Sigmoid colon (tissue), 7 donors: ENCODE results near the gene IFT80. TPM values are rescaled to one million over a fixed set of nuclear protein-coding genes. Genes with fewer than 3 reads are reported as not detected.
"Not testable (repeated sequence)": the region's sequence is repeated elsewhere in the genome, so short reads cannot be mapped to it uniquely, and the experiment has no call there.

Experiments
- DNase-seq: peaks from one replicate; pipeline ENCODE4 v3.0.0-alpha.2; 2019
- H3K27ac ChIP-seq, 4 donors: fragments of 200-600 bp; sonication (generic); one replicate each; pipeline ENCODE4 v1.5.1; 2016 to 2019; ENCODE audit warnings: mild to moderate bottlenecking in 1 of 4
- H3K27me3 ChIP-seq, 3 donors: fragments of 200-600 bp; sonication (generic); one replicate each; pipeline ENCODE4 v1.5.1; 2019; ENCODE audit warnings: mild to moderate bottlenecking in 1 of 3
- H3K36me3 ChIP-seq, 4 donors: fragments of 200-600 bp; sonication (generic); one replicate each; pipeline ENCODE4 v1.5.1; 2016 to 2019
- H3K4me1 ChIP-seq, 4 donors: fragments of 200-600 bp; sonication (generic); one replicate each; pipeline ENCODE4 v1.5.1; 2017 to 2019
- H3K4me3 ChIP-seq, 4 donors: fragments of 200-600 bp; sonication (generic); one replicate each; pipeline ENCODE4 v1.5.1; 2017 to 2019; ENCODE audit warnings: mild to moderate bottlenecking in 2 of 4, moderate library complexity in 1 of 4
- H3K9me3 ChIP-seq, 4 donors: fragments of 200-600 bp in 3 of 4; sonication (generic) in 3 of 4; one replicate each; pipeline versions ENCODE4 v1.5.1 to v1.6.1; 2013 to 2019
- EP300 ChIP-seq, 4 donors: sonication (generic); formaldehyde crosslinking; IDR thresholded peaks; one replicate each; pipeline ENCODE4 v1.6.1; 2017; ENCODE audit warnings: antibody characterized with exemption in 4 of 4
- POLR2A ChIP-seq, 2 donors: fragments of 450-650 bp; IDR thresholded peaks; one replicate each; pipeline ENCODE4 v1.6.1; 2016; ENCODE audit warnings: antibody characterized with exemption in 2 of 2, mild to moderate bottlenecking in 2 of 2, moderate library complexity in 2 of 2
- POLR2AphosphoS5 ChIP-seq, 4 donors: sonication (generic); formaldehyde crosslinking; IDR thresholded peaks; one replicate each; pipeline ENCODE4 v1.6.1; 2017; ENCODE audit warnings: antibody characterized with exemption in 4 of 4
- WGBS, 2 donors: extraction: QIAGEN DNeasy Blood & Tissue Kit; methylation state at CpG; one replicate each; pipeline ENCODE4 v1.1.7; 2013; 5-methylcytosine and 5-hydroxymethylcytosine counted together
- intact Hi-C: fragments of 100-400 bp; cut with DNase I; formaldehyde crosslinking; loops from one replicate; pipeline ENCODE4 v1.15.1; 2023
- polyA plus RNA-seq, 3 donors: library from polyadenylated mRNA; stranded (reverse); fragments of 200-250 nt; gene quantifications; one replicate each; pipeline ENCODE4 v1.2.3, GENCODE V29; 2013
- total RNA-seq, 4 donors: library from RNA; depleted of rRNA; stranded (reverse); fragments of >200 nt; gene quantifications; one replicate each; pipeline ENCODE4 v1.1.0, GENCODE V29; 2016
- TF ChIP-seq, protein P1 (sequence below), 4 experiments: fragments of 450-650 bp in 3 of 4; fragments of 200-600 bp in 1 of 4; IDR thresholded peaks; one replicate each; pipeline ENCODE4 v1.5.1; 2016 to 2019; ENCODE audit warnings: antibody characterized with exemption in 4 of 4, mild to moderate bottlenecking in 3 of 4, moderate library complexity in 2 of 4
- donor health status: healthy with polysubstance abuse.
- donor health status: Bipolar disorder and iron deficiency.
- donor health status: healthy.

Gene IFT80
- total and polyA plus RNA-seq, 7 donors, result 5.8 to 22.8 (median 15.0) TPM

- Histone ChIP-seq H3K36me3 (no peaks in the 10 kb centered on the region), H3K27me3 (no peaks in the 10 kb centered on the region), H3K4me3 (no peak overlapping the region), H3K9me3 (peaks cover 0 to 2% (median 0%) of the 10 kb centered on the region in 4 donors), H3K4me1 (no peaks in the 10 kb centered on the region), H3K27ac (no peak overlapping the region)
- DNase-seq, result no peak
- 91 to 94% methylated on average over 9 of the region's 9 CpGs for WGBS, 2 donors
- intact Hi-C loops, result no loop called here
- TF ChIP-seq, protein P1, sequence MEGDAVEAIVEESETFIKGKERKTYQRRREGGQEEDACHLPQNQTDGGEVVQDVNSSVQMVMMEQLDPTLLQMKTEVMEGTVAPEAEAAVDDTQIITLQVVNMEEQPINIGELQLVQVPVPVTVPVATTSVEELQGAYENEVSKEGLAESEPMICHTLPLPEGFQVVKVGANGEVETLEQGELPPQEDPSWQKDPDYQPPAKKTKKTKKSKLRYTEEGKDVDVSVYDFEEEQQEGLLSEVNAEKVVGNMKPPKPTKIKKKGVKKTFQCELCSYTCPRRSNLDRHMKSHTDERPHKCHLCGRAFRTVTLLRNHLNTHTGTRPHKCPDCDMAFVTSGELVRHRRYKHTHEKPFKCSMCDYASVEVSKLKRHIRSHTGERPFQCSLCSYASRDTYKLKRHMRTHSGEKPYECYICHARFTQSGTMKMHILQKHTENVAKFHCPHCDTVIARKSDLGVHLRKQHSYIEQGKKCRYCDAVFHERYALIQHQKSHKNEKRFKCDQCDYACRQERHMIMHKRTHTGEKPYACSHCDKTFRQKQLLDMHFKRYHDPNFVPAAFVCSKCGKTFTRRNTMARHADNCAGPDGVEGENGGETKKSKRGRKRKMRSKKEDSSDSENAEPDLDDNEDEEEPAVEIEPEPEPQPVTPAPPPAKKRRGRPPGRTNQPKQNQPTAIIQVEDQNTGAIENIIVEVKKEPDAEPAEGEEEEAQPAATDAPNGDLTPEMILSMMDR (IDR thresholded peaks at IDR 0.05), result no peak
- no peak for TF ChIP-seq POLR2A (IDR thresholded peaks at IDR 0.05)
- TF ChIP-seq POLR2AphosphoS5 (IDR thresholded peaks at IDR 0.05), result no peak
- no peak for TF ChIP-seq EP300 (IDR thresholded peaks at IDR 0.05)
These were observed 153.7 kb downstream of the IFT80 start for GRCh38 chr3:160245261-160245800.

- 78 to 89% methylated on average over 6 of the region's 6 CpGs for WGBS, 2 donors
- not testable (repeated sequence) for DNase-seq
These were observed 158.3 kb downstream of the IFT80 start for GRCh38 chr3:160240719-160241118.

DNA sequence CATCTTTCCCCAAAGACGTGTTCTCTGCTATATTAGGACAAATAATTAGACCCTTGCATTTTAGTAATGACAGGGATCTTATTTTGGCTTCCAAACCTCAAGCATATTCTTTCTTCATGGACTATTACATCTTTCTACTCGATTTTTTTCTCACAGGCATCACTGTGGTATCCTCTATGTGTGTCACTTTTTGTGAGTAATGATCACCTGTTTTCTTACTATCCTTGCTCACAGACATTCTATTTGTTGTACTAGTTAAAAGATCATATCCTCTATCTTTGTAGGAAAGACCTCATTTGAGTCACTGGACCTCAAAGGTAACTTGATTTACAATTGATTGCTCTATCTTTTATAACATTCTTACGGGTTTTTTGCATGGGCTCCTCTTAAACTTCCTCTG is 167.0 kb downstream of the IFT80 start:
- peaks cover 0 to 16% (median 3%) of the 10 kb centered on the region in 4 donors for H3K4me1 ChIP-seq
- no peak overlapping the region for H3K4me3 ChIP-seq
- no peak overlapping the region for H3K27ac ChIP-seq
- intact Hi-C loops, result no loop called here
- TF ChIP-seq, protein P1 (IDR thresholded peaks at IDR 0.05), result no peak
- TF ChIP-seq EP300 (IDR thresholded peaks at IDR 0.05) (no peak), POLR2A (IDR thresholded peaks at IDR 0.05) (no peak), POLR2AphosphoS5 (IDR thresholded peaks at IDR 0.05) (no peak)
- WGBS, 2 donors, result 66 to 73% methylated on average over 3 of the region's 3 CpGs
- H3K9me3 ChIP-seq, result no peaks in the 10 kb centered on the region
- no peaks in the 10 kb centered on the region for H3K36me3 ChIP-seq
- H3K27me3 ChIP-seq, result peaks cover 0 to 2% (median 0%) of the 10 kb centered on the region in 3 donors
- no peak for DNase-seq

More at GRCh38 chr3:160240719-160241118, 158.3 kb downstream of the IFT80 start:
- H3K4me3 ChIP-seq, H3K9me3 ChIP-seq, H3K36me3 ChIP-seq, intact Hi-C loops, H3K27me3 ChIP-seq, H3K27ac ChIP-seq, H3K4me1 ChIP-seq: not testable (repeated sequence)

DNA sequence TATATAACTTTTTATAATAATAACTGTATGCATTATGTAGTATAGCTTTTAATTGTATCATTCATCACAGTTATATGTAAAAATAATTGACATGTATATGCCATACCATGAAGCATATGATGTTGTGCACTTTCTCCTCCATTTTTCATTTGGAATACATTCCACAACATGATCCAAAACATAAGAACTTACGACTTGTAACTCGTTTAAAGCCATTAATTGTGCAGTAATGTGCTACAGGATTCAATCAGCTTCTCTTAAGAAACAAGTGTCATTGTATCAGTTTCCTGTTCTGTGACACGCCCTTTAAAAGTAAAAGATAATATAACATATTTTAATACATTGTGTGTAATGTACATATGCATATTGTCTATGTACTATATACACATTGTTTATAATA is 171.6 kb downstream of the IFT80 start:
- H3K27me3 ChIP-seq, result peaks cover 0 to 11% (median 0%) of the 10 kb centered on the region in 3 donors
- WGBS, 2 donors, result 51 to 56% methylated on average over 3 of the region's 3 CpGs
- peaks cover 0 to 40% (median 18%) of the 10 kb centered on the region in 4 donors for H3K4me1 ChIP-seq
- intact Hi-C loops, result loop anchor here (5.0 kb wide), 1 partner anchor 115 kb away; no protein-coding TSS in a partner anchor
- H3K9me3 ChIP-seq, result no peaks in the 10 kb centered on the region
- H3K4me3 ChIP-seq, result peak overlapping the region; percentile 5 to 81 (median 79)
- no peaks in the 10 kb centered on the region for H3K36me3 ChIP-seq
- DNase-seq, result no peak
- TF ChIP-seq POLR2A (IDR thresholded peaks at IDR 0.05) (no peak), EP300 (IDR thresholded peaks at IDR 0.05) (no peak), POLR2AphosphoS5 (IDR thresholded peaks at IDR 0.05) (no peak)
- TF ChIP-seq, protein P1 (IDR thresholded peaks at IDR 0.05), result no peak
- H3K27ac ChIP-seq, result peak overlapping the region in 2 of 4 donors; percentile 82 to 84

GRCh38 chr3:160226026-160226907 is 172.8 kb downstream of the IFT80 start:
- peaks cover 0 to 43% (median 27%) of the 10 kb centered on the region in 4 donors for H3K4me1 ChIP-seq
- H3K36me3 ChIP-seq, result no peaks in the 10 kb centered on the region
- H3K4me3 ChIP-seq, result peak overlapping the region; percentile 54 to 81 (median 79)
- intact Hi-C loops, result loop anchor here (5.0 kb wide), 1 partner anchor 116 kb away; no protein-coding TSS in a partner anchor
- 2 to 3% methylated on average over 87 of the region's 87 CpGs for WGBS, 2 donors
- TF ChIP-seq POLR2AphosphoS5 (IDR thresholded peaks at IDR 0.05) (peak; percentile 77 to 86 (median 82)), POLR2A (IDR thresholded peaks at IDR 0.05) (peak in 1 of 2 donors; percentile 64), EP300 (IDR thresholded peaks at IDR 0.05) (no peak)
- TF ChIP-seq, protein P1 (IDR thresholded peaks at IDR 0.05), result no peak
- peak overlapping the region in 3 of 4 donors; percentile 82 to 85 (median 84) for H3K27ac ChIP-seq
- no peaks in the 10 kb centered on the region for H3K9me3 ChIP-seq
- peak; percentile 69 for DNase-seq
- H3K27me3 ChIP-seq, result peaks cover 0 to 11% (median 0%) of the 10 kb centered on the region in 3 donors
